Peyer's patch (tissue), 4 donors: ENCODE measurements around the gene ZNF83.

Experiments used
- CTCF ChIP-seq, 6 experiments: fragments of 450-650 bp in 4 of 6; fragments of 200-600 bp in 2 of 6; sonication (generic) in 1 of 6; IDR thresholded peaks; one replicate each; pipeline ENCODE4 v1.5.1; 2017 to 2019; ENCODE audit warnings: antibody characterized with exemption in 6 of 6, mild to moderate bottlenecking in 3 of 6, moderate library complexity in 1 of 6
- POLR2A ChIP-seq, 2 donors: fragments of 450-650 bp; IDR thresholded peaks; one replicate each; pipeline ENCODE4 v1.5.1; 2017; ENCODE audit warnings: antibody characterized with exemption in 2 of 2, mild to moderate bottlenecking in 2 of 2, moderate library complexity in 2 of 2

DNA sequence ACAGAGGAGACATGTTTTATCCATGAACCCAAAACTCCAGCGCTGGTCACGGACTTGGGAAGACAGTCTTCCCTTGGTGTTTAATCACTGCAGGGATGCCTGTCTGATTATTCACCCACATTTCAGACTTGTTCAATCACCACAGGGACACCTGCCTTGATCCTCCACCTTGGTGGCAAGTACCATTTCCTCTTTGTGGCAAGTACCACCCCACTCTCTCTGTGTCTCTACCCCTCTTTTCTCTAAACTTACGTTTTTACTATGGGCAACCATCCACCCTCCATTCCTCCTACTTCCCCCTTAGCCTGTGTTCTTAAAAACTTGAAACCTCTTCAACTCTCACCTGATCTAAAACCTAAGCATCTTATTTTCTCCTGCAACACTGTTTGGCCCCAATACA, 16.8 kb downstream of the ZNF83 start:
- no peak for TF ChIP-seq CTCF (IDR thresholded peaks at IDR 0.05)
- TF ChIP-seq POLR2A (IDR thresholded peaks at IDR 0.05) = no peak
